Stimulated activated CD4-positive, alpha-beta T cell treated with anti-CD3 and anti-CD28 coated beads, Interleukin-15, amount 100 ng/mL, for 24 hours (primary cell): ENCODE data around the gene REN.

Source experiments
- DNase-seq: peaks from one replicate; pipeline ENCODE4 v3.0.0-alpha.2; 2020

Gene REN

DNA sequence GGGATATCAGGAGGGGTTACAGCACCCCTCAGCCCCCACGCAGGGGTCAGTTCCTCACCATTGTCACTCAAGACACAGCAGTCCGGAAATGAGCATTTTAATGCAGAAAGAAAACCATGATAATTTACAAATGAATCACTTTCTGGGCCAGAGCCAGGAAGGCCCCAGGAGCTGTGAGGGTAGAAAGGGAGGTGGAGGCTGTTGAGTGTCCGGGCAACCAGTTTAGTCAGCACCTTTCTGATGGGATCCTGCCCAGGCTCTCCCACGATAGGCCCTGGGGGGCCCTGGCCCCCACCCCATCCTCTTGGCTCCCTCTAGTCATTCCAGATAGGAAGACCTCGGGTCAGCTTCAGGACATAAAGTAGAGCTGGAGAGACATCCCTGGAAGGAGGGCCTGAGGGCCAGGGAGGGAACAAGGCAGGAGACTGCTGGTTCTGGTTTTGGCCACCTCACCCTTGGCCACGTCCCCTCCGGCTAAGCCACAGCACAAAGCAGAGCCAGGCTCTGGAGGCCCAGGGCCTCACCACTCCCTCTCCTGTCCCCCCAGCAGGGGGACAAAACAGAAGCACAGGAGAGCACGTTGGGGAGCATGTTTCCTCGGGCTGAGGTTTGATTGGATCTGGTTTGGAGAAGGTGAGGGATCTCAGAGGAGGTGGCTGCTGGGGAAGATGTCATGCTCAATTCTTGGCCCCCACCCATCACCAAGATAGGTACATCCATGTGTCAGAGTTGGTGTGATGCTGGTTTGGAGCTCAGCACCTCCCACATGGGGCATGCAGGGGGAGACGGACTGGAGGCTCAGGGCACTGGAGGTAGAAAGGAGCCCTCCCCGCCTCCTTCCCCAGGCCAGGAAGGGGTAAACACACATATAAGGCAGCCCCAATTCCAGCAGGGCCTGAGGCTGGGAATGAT, 34.9 kb downstream of the REN start:
- no peak for DNase-seq

DNA sequence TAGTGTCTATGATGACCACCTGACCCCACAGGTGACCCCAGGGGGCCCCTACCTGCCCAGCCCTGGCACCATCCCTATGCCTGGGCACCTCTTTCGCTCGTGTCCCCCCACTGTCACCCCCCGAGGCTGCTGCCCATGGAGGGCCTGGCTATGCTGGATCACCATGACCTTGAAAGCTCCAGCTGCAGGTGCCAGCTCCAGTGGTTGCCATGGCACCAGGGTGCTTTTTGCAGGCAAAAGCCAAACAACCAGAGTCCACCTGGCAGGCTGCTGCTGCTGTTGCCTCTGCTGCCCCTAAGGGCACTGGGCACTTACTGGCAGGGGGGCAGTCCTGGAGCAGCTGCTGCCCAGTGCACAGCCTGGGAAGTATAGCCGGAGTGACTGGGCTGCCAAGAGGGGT, 36.0 kb downstream of the REN start:
- no peak for DNase-seq

DNA sequence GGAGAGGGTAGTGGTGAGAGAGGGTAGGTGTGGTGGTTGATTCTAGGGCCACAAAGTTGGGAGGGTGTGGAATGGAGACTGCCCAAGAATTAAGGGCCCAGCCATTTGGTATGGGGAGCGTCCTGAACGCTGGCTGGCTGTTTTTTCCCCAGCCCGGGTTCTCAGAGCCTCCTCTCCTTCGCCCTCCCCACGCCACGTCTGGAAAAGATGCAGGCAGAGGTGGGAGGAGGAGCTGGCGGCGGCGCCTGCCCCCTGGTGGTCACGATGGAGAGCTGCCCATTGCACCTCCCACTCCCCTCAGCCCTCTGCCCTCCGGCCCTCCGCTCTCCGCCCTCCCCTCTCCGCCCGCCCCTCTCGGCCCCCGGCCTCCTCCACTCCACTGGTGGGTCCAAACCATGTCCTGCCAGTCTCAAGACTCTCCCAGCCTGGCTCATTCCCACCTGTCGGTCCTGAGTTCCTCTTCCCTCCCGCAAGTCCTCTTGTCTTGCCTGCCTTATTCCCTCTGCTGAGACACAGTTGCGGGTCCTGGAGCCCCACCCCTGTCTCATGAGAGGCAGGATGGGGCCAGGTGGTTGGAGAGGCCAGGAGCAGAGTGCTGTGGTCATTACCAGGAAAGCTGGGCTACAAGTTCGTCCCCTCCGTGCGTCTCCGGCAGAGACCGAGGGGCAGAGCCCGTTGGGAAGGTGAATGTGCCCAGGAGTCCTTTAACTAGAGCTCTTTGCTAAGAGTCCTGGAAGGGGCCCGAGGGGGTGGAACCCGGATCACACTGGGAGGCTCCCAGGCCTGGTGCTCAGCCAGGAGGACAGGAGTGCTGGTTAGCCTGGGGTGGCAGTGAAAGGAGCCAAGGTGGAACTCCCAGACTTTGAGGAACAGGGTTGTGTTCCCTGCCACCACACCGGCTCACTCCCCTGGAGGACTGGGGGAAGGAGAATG, 36.9 kb downstream of the REN start:
- peak; percentile 72 for DNase-seq

DNA sequence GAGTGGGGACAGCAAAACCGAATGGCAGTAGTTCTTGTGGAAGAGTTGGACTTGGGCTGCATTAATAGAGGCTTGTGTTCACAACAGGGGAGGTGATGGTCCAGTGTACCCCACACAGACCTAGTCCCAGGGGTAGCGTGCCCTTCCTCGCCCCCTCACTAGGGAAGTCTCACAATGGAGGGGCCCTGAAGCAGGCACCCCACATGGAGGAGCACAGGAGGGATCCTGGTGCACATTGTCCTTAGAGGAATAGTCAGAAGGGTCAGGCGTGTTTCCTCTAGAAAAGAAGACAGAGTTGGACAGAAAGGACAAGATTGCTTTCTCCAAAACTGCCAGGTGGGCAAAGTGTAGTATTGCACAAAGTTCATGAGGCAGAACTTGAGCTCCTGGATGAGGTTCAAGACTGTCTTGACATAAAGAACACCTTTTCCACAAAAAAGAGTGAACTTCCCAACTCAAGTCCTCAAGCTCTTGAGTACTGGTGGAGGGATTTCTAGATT, 37.6 kb downstream of the REN start:
- DNase-seq = no peak

DNA sequence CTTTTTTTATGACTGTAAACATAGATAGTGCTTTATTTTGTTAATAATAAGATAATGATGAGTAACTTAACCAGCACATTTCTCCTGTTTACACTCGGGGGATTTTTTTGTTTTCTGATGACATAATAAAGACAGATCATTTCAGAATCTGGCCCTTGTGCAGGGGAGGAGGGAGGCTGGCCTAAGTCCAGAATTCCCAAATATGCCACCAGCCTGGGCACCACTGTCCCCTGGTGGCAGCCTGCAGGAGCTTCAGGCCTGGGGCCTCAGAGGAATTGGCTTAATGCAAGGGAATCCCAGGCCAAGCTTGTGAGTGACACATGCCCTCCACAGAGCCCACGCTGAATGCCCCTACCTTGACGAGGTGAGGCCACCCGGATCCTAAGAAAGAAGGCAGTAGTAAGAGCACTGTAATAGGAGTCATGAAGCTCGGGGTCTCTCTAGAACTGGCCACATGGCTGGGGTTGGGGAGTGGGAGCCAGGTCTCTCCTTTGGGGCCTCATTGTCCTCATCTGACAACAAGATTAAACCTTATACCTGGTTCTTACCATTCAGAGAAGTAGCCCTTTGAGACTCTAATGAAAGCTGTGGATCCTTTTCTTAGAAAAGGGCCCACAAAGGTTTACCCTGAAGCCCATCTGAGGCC, 38.4 kb downstream of the REN start:
- peak; percentile 24 for DNase-seq

DNA sequence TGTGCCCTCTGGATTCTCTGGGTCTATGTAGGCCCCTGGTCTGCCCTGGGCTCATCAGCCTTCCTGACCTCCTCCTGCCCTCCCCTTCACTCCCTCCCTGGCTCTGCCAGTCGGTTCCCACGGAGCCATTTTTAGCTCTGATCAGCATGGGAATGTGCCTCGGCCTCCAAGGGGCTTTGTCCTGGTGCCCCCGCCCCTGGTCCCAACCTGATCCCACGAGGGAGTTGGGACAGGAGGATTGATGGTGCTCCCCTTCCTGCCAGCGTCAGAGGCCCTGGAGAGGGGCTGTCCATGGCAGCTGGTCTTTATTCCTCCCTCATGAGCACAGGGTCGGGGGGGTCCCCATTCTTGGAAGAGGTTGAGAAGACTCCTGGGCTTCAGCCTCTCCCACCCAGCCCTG, 39.2 kb downstream of the REN start:
- no peak for DNase-seq

GRCh38 chr1:204126386-204126785, 39.8 kb downstream of the REN start:
- DNase-seq = no peak

GRCh38 chr1:204125759-204126351, 40.3 kb downstream of the REN start:
- no peak for DNase-seq

GRCh38 chr1:204124639-204125038, 41.5 kb downstream of the REN start:
- DNase-seq = no peak

DNA sequence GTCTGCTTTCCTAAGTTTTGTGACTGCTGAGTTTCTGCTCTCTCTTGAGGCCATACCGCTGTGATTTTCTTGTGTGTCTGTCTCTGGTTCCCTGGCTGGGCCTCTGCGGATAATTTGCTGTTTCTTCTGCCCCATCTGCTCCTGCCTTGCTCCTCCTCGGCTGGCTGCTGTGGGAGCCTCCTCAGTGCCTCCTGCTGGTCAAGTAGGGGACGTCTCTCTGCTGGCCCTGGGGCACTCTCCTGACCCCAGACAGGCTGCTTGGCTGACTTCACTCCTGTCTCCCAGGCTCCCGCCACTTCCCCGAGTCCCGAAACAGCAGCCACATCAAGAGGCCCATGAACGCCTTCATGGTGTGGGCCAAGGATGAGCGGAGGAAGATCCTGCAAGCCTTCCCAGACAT, 42.8 kb downstream of the REN start:
- peak; percentile 25 for DNase-seq

DNA sequence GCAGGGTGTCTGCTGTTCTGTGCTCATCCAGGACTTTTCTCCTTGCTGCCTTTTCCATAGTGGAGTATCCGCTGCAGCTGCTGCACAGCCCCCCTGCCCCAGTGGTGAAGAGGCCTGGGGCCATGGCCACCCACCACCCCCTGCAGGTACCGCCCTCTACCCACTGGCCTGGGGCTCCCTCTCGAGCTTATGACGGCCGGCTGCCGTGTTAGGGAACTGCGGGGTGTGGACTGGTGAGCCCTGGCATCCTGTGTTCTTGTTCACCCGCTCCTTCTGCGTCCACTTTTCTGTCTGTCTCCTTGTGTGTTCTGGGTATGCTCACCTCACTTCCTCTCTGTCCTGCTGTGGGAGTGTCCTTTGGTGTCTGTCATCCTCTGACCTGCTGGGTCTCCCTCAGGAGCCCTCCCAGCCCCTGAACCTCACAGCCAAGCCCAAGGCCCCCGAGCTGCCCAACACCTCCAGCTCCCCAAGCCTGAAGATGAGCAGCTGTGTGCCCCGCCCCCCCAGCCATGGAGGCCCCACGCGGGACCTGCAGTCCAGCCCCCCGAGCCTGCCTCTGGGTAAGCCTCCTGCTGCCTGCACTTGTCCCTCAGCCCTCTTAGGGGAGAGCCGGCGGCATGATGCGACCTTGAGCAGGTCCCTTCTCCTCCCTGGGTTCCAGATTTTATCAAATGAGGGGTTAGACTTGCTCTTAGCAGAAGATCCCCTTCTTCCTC, 44.1 kb downstream of the REN start:
- no peak for DNase-seq

GRCh38 chr1:204116539-204116938, 49.6 kb downstream of the REN start:
- DNase-seq = no peak

DNA sequence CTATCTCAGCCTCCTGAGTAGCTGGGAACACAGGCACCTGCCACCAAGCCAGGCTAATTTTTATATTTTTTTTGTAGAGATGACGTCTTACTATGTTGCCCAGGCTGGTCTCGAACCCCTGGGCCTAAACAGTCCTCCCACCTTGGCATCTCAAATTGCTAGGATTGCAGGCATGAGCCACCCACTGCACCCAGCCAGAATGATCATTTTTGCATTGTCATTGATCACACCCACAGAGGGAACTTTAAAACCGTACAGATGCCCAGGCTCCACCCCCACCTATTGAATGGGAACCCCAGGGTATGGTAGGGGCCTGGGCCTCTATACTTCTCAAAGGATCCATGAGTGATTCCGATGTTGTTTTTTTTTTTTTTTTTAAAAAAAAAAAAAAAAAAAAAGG, 51.0 kb downstream of the REN start:
- DNase-seq = no peak

DNA sequence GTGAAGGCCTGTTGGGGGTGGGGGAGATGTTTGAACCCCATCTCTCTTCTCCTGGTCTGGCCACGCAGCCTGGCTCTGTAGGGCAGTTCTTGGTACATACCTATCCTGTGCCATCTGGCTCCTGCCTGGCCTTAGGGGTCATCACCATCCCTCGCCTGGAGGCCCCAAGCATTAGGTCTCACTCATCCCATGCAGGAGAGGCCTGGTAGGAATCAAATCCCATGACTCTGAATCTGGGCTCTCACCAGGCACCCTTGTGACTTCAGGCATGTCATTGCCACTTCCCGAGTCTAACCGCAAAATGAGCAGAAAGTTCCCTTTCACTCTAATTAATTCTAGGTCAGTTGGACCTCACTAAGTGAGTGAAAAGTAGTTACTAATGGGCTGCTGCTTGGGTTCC, 51.5 kb downstream of the REN start:
- DNase-seq = no peak

GRCh38 chr1:204113896-204114295, 52.2 kb downstream of the REN start:
- DNase-seq = no peak

GRCh38 chr1:204112876-204113730, 53.0 kb downstream of the REN start:
- DNase-seq = no peak

DNA sequence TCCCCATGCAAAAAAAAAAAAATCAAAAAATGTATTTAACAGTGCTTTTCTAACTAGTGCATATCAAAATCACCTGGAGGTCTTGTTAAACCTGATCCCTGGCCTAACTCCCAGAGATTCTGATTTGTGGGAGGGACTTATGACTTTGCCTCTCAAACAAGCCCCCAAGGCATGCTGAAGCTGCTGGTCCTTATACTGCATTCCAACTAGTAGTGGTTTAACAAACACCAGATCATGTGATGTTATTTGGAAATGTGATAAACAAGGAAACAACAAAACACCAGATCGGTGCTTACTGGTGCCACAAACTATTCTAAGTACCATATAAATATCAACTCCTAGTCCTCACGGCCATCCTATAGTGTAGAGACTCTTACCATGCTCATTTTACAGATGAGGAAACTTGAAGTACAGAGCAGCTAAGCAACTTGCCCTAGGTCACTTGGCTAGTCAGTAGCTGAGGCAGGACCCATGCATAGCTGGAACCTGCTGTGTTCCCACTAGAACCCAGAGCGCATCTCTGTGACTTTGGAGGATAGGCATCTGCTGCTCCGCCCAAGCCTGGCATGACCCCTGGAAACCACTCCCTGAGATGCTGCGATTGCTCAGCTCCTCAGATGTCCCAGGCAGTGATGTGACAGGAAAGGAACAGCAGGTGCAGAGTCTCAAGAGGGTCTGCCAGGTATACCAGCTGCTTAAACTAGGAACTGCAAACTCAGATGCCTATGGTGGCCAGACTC, 55.1 kb downstream of the REN start:
- no peak for DNase-seq

- no peak for DNase-seq
Measured at GRCh38 chr1:204108312-204109141, 57.6 kb downstream of the REN start.

DNA sequence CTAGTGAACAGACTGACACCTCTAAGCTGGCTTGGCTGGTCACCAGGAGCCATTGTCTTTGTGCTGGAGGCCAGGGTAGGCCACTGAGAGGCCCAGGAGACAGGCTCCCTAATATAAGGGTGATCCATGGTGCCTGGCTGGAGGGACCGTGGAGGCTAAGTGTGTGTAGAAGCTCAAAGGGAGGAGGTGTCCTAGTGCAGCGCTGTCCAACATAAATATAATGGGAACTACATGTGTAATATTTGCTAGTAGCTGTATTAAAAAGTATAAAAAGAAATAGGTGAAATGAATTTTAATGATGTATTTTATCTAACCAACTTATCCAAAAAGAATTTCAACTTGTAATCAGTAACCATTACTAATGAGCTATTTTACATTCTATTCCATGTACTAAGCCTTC, 58.2 kb downstream of the REN start:
- DNase-seq = no peak
